Renal cortical epithelial cell (primary cell): ENCODE measurements around the gene BRK1. TPM values are rescaled to one million over a fixed set of nuclear protein-coding genes. Genes with fewer than 3 reads are reported as not detected.
"Not testable (repeated sequence)": the region's sequence is repeated elsewhere in the genome, so short reads cannot be mapped to it uniquely, and the experiment has no call there.

Experiments
- DNase-seq: peaks from one replicate; pipeline ENCODE4 v3.0.0-alpha.2; 2011; ENCODE audit warnings: low read depth
- total RNA-seq: library from RNA; depleted of rRNA; stranded (reverse); fragments of >200 nt; gene quantifications from 2 replicates; pipeline ENCODE4 v1.2.3, GENCODE V29; 2014

BRK1 gene
- total RNA-seq, result 120 and 175 TPM in 2 replicates

- DNase-seq, result peak; percentile 91
These were observed at the start of gene BRK1 for GRCh38 chr3:10115326-10116137. TSS of gene BRK1 (plus strand) at chr3:10115675. CDS start at chr3:10115702, 27 bp downstream.

DNA sequence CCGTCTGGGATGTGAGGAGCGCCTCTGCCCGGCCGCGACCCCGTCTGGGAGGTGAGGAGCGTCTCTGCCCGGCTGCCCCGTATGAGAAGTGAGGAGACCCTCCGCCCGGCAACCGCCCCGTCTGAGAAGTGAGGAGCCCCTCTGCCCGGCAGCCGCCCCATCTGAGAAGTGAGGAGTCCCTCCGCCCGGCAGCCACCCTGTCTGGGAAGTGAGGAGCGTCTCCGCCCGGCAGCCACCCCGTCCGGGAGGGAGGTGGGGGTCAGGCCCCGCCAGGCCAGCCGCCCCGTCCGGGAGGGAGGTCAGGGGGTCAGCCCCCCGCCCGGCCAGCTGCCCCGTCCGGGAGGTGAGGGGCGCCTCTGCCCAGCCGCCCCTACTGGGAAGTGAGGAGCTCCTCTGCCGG is 45.4 kb upstream of the BRK1 start:
- DNase-seq, result not testable (repeated sequence)

- no peak for DNase-seq
These were observed 40.8 kb upstream of the BRK1 start for GRCh38 chr3:10074666-10075065.

- no peak for DNase-seq
These were observed 33.6 kb upstream of the BRK1 start for GRCh38 chr3:10081871-10082270.

DNA sequence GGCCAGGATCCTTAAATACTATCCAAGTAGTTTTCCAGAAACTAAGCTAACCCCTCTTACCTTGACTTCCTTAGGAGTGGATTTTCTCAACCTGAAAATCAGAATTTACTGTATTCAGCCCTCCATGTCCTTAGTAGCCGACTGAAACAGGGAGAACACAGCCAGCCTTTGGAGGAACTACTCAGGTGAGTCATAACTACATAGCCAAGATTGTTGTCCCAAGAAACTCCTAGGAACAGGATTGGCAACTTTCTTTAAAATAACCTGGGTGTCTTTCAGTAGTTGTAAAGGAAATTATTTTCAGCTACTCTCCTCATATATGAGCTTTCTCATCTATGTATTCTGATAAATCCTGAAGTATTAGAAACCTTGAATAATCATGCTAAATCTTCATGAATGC is 29.7 kb upstream of the BRK1 start:
- DNase-seq, result peak; percentile 33

- DNase-seq, result no peak
These were observed 27.2 kb upstream of the BRK1 start for GRCh38 chr3:10088256-10088655.

DNA sequence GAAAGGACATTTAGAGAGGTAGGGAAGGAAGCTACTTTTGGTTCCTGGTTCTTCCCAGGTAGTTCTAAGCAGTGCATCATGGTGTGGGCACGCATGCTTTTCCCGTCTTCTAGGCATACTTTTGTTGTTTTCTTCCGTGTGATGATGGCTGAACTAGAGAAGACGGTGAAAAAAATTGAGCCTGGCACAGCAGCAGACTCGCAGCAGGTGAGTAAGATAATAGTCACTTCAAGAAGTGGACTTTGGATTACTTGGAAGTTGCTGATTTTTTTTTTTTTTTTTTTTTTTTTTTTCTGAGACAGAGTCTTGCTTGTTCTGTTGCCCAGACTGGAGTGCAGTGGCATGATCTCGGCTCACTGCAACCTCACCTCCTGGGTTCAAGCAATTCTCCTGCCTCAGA is 25.3 kb upstream of the BRK1 start:
- DNase-seq, result peak; percentile 37

DNA sequence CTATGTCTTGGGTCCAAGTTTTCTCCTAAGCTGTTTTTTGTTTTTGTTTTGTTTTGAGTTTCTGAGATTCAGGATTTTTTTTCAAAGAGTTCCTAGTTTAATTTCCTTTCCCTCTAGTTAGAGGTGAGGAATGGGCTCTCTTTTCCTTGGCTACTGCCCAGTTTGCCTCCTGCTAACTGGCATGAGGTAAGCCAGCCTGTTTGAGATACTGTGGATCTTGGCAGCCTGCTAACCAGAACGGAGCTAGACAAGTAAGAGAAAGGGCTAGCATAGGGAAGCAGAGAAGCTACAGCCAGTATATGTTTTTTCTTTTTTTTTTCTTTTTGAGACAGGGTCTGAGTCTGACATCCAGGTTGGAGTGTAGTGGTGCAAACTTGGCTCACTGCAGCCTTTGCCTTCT is 24.7 kb upstream of the BRK1 start:
- not testable (repeated sequence) for DNase-seq

DNA sequence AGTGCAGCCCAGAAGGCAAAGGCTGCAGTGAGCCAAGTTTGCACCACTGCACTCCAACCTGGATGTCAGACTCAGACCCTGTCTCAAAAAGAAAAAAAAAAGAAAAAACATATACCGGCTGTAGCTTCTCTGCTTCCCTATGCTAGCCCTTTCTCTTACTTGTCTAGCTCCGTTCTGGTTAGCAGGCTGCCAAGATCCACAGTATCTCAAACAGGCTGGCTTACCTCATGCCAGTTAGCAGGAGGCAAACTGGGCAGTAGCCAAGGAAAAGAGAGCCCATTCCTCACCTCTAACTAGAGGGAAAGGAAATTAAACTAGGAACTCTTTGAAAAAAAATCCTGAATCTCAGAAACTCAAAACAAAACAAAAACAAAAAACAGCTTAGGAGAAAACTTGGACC is 24.1 kb upstream of the BRK1 start:
- DNase-seq, result not testable (repeated sequence)

GRCh38 chr3:10093678-10094077 is 21.8 kb upstream of the BRK1 start:
- DNase-seq, result no peak

DNA sequence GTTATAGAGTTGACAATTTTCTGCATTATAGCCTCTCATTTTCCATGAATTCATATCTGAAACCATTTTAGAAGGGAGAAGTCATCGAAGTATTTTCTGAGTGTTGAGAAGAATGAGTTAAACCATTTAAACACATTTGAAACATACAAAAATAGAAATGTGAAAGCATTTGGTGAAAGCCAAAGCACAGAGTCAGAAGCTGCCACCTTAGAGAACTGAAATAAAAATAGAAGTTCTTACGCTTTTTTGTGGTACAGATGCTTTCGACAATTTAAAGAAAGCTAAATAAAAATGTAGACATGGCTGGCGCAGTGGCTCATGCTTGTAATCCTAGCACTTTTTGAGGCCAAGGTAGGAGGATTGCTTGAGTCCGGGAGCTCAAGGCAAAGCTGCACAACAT is 16.4 kb upstream of the BRK1 start:
- DNase-seq, result no peak

- no peak for DNase-seq
These were observed 8.6 kb upstream of the BRK1 start for GRCh38 chr3:10106919-10107318.

DNA sequence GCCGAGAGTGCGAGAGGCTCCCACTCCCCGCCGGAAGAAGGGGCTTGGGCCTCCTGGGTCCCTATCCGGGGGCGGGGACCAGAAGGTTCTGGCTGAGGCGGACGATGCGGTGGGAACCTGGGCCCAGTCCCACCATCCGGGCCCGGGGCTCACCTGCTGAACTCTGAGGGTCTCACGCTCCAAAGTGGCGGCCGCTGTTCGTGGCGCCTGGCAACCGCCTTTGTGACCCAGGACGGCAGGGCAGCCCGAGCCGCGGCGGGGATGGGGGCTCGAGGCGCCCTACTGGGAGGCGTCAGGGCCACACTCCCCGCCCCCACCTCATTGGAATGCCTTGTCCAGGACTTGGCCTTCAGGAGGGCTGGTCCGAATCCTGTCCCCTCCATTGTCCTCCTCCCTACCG is 7.4 kb upstream of the BRK1 start, which contains the start of gene FANCD2OS:
FANCD2OS (minus strand) TSS at position 165 of the 400 bp plus-strand sequence. CDS start 3,481 bp downstream, outside the sequence.
- DNase-seq, result no peak

- DNase-seq, result peak; percentile 38
These were observed 624 bp downstream of the BRK1 start for GRCh38 chr3:10116138-10116460.

DNA sequence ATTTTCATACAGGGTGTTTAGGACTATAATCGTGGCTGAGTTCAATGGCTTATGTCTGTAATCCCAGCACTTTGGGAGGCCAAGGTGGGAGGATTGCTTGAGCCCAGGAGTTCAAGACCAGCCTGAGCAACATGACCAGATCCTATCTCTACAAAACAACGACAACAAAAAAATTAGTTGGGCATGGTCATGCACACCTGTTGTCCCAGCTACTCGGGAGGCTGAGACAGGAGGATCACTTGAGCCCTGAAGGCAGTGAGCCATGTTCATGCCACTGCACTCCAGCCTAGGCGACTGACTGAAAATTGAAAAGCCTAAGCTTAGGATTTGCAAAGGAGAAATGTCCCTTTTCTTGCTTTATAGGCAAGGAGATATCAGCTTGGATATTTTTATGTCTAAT is 1.5 kb downstream of the BRK1 start:
- DNase-seq, result no peak

DNA sequence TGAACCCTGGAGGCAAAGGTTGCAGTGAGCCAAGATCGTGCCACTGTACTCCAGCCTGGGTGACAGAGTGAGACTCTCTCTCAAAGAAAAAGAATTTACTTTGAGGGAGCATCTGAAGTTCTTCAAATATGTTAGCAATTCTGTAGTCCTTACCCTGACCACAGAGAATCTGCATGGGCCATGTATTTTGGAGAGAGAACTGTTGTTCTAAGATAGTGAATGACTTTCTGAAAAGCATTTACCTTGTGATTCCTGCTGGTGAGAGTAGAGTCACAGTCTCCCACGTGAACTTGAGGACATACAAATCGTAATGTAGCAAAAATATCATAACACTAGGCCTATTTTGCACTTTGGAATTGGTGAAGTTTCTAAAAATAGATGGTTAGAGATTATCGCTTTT is 3.9 kb downstream of the BRK1 start:
- no peak for DNase-seq

DNA sequence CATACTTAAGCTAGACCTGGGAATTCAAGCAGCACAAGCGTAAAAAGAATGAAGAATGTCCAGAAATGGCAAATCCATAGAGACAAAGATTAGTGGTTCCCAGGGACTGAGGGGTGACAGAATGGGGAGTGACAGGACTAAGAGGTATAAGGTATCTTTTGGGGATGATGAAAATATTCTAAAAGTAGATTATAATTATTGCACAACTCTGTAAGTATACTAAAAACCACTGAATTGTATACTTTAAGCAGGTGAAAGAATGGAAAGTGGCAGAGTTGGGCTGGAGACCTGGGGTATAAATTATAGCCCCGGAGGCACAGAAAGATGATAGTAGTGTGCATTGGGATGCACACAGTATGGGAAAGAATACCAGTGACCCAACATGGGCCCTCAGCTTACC is 5.6 kb downstream of the BRK1 start:
- DNase-seq, result no peak

DNA sequence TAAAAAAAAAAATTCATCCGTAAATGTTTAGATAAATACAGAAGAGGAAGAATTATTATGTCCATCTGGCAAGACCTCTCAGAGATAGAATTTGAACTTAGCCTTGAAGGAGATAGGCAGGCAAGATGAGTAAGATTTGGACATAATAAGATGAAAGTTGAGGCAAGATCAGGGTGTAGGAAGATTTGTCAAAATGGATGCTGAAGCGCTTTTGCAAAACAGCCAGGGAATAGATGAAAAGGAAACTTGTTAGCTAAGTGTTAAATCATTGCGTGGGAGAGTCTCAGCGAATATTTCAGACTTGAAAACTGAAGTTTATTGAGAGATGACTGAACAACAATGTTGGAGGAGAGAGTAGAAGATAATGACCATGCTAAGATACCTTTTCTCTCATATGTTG is 7.2 kb downstream of the BRK1 start:
- no peak for DNase-seq

- not testable (repeated sequence) for DNase-seq
These were observed 20.4 kb downstream of the BRK1 start for GRCh38 chr3:10135872-10136271.

GRCh38 chr3:10136426-10137005 is 21.0 kb downstream of the BRK1 start:
- no peak for DNase-seq

DNA sequence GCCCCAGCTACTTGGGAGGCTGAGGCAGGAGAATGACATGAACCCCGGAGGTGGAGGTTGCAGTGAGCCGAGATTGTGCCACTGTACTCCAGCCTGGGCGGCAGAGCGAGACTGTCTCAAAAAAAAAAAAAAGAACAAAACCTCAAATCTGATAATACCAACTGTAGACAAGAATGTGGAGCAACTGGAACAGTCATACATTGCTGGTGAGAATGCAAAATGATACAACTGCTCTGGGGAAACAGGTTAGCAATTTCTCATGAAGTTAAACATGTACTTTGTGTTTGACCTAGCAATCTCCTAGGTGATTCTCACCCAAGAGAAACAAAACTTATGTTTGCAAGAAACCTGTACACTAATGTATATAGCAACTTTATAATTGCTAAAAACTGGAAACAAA is 21.7 kb downstream of the BRK1 start:
- peak; percentile 55 for DNase-seq

GRCh38 chr3:10140996-10141546 is 25.6 kb downstream of the BRK1 start:
- DNase-seq, result no peak
